ENCODE data around the gene MYH6.
"Not testable (repeated sequence)": the region's sequence is repeated elsewhere in the genome, so short reads cannot be mapped to it uniquely, and the experiment has no call there.

MYH6 gene

DNA sequence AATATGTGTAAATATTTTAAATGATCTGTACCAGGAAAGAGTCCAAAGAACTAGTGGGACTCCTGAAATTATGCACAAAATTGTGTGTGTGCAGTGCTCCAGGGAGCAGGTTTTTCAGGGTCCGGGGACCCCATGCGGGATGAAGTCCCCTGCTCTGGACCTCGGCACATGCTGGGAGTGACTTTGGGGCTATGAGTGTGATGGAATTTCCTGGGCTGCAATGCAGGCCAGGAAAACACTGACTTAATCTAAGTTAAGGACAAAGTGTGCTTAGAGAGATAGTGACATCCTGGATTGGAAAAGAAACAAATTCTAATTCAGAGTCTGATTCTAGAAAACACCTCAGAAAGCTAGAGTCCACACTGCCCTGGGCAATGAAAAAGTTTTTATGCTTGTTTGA is 6.2 kb upstream of the MYH6 start:
- DNase-seq (ENCODE audit: low read depth), result no peak

DNA sequence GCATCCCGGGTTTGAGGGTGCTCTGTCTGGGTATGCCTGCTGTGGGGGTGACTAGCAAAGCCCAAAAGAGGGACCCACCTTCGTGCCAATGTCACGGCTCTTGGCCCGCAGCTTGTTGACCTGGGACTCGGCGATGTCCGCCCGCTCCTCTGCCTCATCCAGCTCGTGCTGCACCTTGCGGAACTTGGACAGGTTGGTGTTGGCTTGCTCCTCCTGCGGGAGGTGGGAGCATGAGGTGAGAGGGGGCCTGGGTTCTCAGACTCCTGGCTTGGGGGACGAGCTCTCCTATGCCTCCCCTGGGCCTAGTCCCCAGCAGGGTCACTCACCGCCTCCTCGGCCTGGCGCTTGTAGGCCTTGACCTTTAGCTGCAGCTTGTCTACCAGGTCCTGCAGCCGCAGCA is 5.6 kb upstream of the MYH6 start:
- no peak for DNase-seq (ENCODE audit: low read depth)

GRCh38 chr14:23411563-23412525 is 3.8 kb upstream of the MYH6 start:
- DNase-seq (ENCODE audit: low read depth), result no peak

- no peak for DNase-seq (ENCODE audit: low read depth)
Measured at GRCh38 chr14:23409966-23410635, 2.0 kb upstream of the MYH6 start.

GRCh38 chr14:23409475-23409874 is 1.4 kb upstream of the MYH6 start:
- no peak for DNase-seq (ENCODE audit: low read depth)

- no peak for DNase-seq (ENCODE audit: low read depth)
Measured at GRCh38 chr14:23408307-23408630, 196 bp upstream of the MYH6 start.

DNA sequence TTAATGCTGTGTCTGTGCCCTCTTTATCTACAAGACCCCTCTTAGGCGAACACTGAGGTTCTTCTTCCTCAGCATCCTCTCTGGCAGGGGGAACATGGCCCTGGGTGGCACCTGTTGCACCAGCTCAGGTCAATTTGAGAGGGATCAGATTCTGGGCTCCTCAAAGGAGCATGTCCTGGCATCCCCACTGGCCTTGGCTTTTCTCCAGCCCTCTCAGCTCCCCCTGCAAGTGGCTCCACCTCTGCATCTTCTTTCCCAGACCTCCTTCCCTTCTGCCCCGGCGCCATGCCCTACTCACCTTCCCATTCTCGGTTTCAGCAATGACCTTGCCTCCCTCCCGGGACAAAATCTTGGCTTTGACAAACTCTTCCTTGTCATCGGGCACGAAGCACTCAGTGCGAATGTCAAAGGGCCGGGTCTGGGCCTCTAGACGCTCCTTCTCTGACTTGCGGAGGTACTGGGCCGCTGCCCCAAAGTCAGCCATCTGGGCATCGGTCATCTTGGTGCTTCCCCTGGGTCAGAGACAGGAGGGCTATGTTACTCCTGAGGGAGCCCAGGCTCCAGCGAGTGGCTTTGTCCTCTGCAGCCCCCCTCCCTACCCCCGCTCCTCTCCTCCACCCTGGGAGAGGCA is 1.2 kb downstream of the MYH6 start:
- DNase-seq (ENCODE audit: low read depth), result no peak

GRCh38 chr14:23406244-23406643 is 1.8 kb downstream of the MYH6 start:
- no peak for DNase-seq (ENCODE audit: low read depth)

GRCh38 chr14:23405516-23406025 is 2.5 kb downstream of the MYH6 start:
- DNase-seq (ENCODE audit: low read depth), result no peak

DNA sequence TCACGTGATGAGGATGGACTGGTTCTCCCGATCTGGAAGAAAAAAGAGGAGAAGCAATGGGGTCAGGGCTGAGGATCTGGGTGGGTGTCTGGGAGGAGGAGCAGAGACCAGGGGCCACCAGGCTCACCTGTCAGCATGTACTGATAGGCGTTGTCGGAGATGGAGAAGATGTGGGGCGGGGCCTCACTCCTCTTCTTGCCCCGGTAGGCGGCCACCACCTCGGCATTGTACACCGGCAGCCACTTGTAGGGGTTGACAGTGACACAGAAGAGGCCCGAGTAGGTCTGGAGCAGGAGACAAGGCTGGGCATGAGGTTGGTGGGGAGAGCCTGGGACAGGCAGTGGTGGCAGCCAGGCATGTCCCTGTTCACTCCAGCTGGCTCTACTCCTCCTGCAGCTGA is 3.0 kb downstream of the MYH6 start:
- no peak for DNase-seq (ENCODE audit: low read depth)

- no peak for DNase-seq (ENCODE audit: low read depth)
Measured at GRCh38 chr14:23404331-23404900, 3.7 kb downstream of the MYH6 start.

DNA sequence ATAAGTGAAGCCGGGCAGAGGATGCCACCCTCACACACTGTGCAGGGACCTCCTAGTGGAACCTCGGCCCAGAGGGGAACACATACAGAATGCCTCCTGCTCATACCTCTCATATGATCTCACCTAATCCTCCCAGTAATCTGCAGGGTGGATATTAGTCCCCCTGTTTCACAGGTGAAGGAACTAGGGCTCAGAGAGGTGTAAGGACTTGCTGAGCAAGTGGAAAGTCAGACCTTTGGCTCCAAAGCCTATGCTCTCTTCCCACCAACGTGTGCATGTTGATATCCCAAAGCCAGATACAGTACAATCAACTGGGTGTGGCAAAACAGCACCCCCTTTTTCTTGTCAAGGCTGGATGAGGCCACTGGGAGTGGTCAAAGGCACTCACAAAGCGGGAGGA is 4.2 kb downstream of the MYH6 start:
- DNase-seq (ENCODE audit: low read depth), result no peak

GRCh38 chr14:23403139-23403438 is 5.0 kb downstream of the MYH6 start:
- DNase-seq (ENCODE audit: low read depth), result no peak

- no peak for DNase-seq (ENCODE audit: low read depth)
Measured at GRCh38 chr14:23402296-23403138, 5.6 kb downstream of the MYH6 start.

GRCh38 chr14:23401291-23401690 is 6.8 kb downstream of the MYH6 start:
- DNase-seq (ENCODE audit: low read depth), result peak; percentile 23

- not testable (repeated sequence) for DNase-seq (ENCODE audit: low read depth)
Measured at GRCh38 chr14:23400496-23401149, 7.5 kb downstream of the MYH6 start.

DNA sequence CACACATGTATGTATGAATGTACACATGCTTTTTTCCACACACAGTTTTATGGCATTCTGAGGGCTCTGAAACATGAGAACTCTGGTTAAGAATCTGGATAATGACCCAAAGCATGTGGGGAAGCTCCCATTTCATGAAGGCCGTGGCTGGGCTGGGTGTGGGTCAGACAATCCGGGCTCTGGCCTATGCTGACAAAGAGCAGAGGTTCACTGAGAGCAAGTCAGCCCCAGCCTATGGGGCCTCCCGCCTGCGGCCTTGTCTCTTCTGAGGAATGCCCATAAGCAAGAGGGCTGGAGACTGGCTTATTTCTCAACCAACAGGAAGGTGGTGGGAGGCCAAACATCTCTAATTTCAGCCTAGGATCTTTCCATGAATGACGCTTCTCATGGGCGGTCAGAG is 8.5 kb downstream of the MYH6 start:
- peak; percentile 47 for DNase-seq (ENCODE audit: low read depth)

DNA sequence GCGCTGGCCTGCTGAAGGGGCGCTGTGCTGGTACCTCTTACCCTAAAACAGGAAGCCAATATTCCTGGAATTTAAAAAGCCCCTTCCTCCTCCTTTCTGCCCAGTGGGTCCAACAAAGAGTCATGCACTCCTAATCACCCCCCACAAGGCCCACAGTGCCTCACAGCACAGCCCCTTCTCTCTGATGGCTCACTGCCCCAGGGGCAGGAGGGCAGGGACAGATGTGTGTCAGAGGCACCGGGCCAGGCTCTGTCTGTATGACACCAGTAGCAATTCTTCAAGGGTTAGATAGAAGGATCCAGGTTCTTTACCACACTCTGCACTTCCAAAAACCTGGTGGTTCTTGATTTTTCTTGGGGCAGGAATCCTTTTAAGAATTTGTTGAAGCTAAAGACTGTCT is 8.9 kb downstream of the MYH6 start:
- no peak for DNase-seq (ENCODE audit: low read depth)

DNA sequence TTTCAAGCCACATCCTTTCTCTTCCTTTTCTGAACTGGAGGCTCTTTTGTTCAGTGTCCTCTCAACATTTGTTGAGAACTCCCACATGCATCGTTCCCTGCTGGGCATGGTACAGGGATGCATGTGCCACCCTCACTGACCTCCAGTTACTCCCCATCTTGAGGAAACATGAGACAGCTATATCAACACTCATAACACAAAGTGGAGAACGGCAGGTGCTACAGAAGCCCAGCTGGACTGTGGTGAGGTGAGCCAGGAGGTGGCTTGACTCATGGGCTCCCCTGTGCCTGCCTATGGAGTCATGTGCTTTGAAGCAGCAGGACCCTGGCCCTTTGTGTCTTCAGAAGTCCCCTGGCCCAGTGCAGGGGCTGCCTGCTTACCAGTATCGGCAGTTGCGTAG is 9.7 kb downstream of the MYH6 start:
- DNase-seq (ENCODE audit: low read depth), result no peak

GRCh38 chr14:23396781-23397407 is 11.2 kb downstream of the MYH6 start:
- no peak for DNase-seq (ENCODE audit: low read depth)

DNA sequence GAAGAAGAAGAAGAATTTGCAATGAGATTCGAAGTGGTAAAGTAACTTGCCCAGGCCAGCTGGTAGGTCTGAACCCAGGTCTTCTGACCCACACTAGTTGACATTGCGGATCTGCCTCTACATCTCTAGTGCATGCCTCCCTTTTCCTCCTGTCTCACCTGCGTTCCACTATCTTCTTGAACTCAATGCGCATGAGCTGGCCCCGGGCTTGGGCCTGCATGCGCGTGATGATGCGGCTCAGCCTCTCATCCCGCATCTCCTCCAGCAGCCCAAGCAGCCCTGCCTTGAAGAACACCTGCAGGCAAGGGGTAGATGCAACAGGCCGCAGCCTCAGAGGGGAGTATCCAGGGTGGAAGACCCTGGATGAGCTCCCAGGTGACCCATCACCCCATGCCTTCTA is 11.9 kb downstream of the MYH6 start:
- DNase-seq (ENCODE audit: low read depth), result no peak

Measured in amniotic epithelial cell (primary cell).